GM23338 (cell line): ENCODE data around the gene PLA2G2A.

Source experiments
- CREB1 ChIP-seq: fragments of 250-450 bp; sonication (Bioruptor Pico); IDR thresholded peaks from 2 replicates; pipeline ENCODE4 v1.5.0; 2020; ENCODE audit warnings: low read depth, mild to moderate bottlenecking, moderate library complexity
- EZH2 ChIP-seq: fragments of 200-600 bp; sonication (generic); IDR thresholded peaks from one replicate; pipeline ENCODE4 v1.8.0; 2017; ENCODE audit warnings: antibody characterized with exemption, mild to moderate bottlenecking, low read depth; ENCODE audit not compliant: unreplicated experiment
- EZH2phosphoT487 ChIP-seq: fragments of 200-600 bp; sonication (generic); IDR thresholded peaks from one replicate; pipeline ENCODE4 v1.8.1; 2018; ENCODE audit warnings: antibody characterized with exemption; ENCODE audit not compliant: unreplicated experiment
- NANOG ChIP-seq: IDR thresholded peaks from 2 replicates; pipeline ENCODE4 v1.6.1; 2016; ENCODE audit warnings: antibody characterized with exemption, borderline replicate concordance
- POLR2AphosphoS5 ChIP-seq: IDR thresholded peaks from 2 replicates; pipeline ENCODE4 v1.6.1; 2016; ENCODE audit warnings: antibody characterized with exemption, low read depth
- ZNF331 ChIP-seq: fragments of 250-450 bp; sonication (Bioruptor Pico); IDR thresholded peaks from 2 replicates; pipeline ENCODE4 v1.5.0; 2020; ENCODE audit warnings: low read depth, mild to moderate bottlenecking, moderate library complexity
- TF ChIP-seq, protein P1 (sequence below), 2 experiments: fragments of 200-600 bp in 1 of 2; sonication (generic) in 1 of 2; conservative IDR thresholded peaks; 2 replicates each; pipeline versions ENCODE4 v1.5.1 to v1.6.1; 2016 to 2017; ENCODE audit warnings: antibody characterized with exemption in 2 of 2, low read depth in 2 of 2, mild to moderate bottlenecking in 2 of 2, moderate library complexity in 1 of 2
- TF ChIP-seq, protein P2 (sequence below): IDR thresholded peaks from one replicate; pipeline ENCODE4 v1.6.1; 2018; ENCODE audit warnings: antibody characterized with exemption; ENCODE audit not compliant: unreplicated experiment
- TF ChIP-seq, protein P3 (sequence below): IDR thresholded peaks from 2 replicates; pipeline ENCODE4 v1.6.1; 2016; ENCODE audit warnings: antibody characterized with exemption

DNA sequence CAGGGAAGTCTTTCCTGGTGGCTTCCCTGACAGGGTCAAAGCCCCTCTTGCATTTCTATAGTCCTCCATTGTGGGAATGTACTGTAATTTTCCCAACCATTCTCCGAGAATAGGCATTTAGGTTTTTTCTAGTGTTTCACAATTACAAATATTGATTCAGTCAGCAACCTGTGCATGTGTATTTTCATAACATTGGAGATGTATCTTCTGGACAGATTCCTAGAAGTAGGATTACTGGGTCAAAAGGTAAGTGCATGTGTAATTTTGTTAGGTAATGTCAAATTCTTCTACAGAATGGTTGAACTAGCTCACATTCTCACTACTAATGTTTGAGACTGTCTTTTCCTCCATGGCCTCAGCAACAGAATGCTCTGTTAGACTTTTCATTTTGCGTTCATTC is 8.3 kb upstream of the PLA2G2A start:
- TF ChIP-seq, protein P1, sequence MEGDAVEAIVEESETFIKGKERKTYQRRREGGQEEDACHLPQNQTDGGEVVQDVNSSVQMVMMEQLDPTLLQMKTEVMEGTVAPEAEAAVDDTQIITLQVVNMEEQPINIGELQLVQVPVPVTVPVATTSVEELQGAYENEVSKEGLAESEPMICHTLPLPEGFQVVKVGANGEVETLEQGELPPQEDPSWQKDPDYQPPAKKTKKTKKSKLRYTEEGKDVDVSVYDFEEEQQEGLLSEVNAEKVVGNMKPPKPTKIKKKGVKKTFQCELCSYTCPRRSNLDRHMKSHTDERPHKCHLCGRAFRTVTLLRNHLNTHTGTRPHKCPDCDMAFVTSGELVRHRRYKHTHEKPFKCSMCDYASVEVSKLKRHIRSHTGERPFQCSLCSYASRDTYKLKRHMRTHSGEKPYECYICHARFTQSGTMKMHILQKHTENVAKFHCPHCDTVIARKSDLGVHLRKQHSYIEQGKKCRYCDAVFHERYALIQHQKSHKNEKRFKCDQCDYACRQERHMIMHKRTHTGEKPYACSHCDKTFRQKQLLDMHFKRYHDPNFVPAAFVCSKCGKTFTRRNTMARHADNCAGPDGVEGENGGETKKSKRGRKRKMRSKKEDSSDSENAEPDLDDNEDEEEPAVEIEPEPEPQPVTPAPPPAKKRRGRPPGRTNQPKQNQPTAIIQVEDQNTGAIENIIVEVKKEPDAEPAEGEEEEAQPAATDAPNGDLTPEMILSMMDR (conservative IDR thresholded peaks at IDR 0.05; ENCODE audit: low read depth in 2 of 2): no peak
- TF ChIP-seq, protein P2, sequence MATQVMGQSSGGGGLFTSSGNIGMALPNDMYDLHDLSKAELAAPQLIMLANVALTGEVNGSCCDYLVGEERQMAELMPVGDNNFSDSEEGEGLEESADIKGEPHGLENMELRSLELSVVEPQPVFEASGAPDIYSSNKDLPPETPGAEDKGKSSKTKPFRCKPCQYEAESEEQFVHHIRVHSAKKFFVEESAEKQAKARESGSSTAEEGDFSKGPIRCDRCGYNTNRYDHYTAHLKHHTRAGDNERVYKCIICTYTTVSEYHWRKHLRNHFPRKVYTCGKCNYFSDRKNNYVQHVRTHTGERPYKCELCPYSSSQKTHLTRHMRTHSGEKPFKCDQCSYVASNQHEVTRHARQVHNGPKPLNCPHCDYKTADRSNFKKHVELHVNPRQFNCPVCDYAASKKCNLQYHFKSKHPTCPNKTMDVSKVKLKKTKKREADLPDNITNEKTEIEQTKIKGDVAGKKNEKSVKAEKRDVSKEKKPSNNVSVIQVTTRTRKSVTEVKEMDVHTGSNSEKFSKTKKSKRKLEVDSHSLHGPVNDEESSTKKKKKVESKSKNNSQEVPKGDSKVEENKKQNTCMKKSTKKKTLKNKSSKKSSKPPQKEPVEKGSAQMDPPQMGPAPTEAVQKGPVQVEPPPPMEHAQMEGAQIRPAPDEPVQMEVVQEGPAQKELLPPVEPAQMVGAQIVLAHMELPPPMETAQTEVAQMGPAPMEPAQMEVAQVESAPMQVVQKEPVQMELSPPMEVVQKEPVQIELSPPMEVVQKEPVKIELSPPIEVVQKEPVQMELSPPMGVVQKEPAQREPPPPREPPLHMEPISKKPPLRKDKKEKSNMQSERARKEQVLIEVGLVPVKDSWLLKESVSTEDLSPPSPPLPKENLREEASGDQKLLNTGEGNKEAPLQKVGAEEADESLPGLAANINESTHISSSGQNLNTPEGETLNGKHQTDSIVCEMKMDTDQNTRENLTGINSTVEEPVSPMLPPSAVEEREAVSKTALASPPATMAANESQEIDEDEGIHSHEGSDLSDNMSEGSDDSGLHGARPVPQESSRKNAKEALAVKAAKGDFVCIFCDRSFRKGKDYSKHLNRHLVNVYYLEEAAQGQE: no peak
- TF ChIP-seq POLR2AphosphoS5 (no peak), EZH2 (no peak), NANOG (no peak), CREB1 (CRISPR knock-in tag) (no peak), EZH2phosphoT487 (no peak), ZNF331 (no peak)
- TF ChIP-seq, protein P3, sequence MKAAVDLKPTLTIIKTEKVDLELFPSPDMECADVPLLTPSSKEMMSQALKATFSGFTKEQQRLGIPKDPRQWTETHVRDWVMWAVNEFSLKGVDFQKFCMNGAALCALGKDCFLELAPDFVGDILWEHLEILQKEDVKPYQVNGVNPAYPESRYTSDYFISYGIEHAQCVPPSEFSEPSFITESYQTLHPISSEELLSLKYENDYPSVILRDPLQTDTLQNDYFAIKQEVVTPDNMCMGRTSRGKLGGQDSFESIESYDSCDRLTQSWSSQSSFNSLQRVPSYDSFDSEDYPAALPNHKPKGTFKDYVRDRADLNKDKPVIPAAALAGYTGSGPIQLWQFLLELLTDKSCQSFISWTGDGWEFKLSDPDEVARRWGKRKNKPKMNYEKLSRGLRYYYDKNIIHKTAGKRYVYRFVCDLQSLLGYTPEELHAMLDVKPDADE: no peak
